Measurements from ENCODE around the gene ZEB1. TPM values are rescaled to one million over a fixed set of nuclear protein-coding genes. Genes with fewer than 3 reads are reported as not detected.
A peak's percentile ranks its signal among the peaks of the same experiment; 100 is the strongest.

ZEB1 gene
- total and polyA plus RNA-seq, 9 of the 15 experiments (the other 6 are each of a cell fraction or from before 2014, with no cell fraction given), result 2.1 to 8.4 (median 4.9) TPM

DNA sequence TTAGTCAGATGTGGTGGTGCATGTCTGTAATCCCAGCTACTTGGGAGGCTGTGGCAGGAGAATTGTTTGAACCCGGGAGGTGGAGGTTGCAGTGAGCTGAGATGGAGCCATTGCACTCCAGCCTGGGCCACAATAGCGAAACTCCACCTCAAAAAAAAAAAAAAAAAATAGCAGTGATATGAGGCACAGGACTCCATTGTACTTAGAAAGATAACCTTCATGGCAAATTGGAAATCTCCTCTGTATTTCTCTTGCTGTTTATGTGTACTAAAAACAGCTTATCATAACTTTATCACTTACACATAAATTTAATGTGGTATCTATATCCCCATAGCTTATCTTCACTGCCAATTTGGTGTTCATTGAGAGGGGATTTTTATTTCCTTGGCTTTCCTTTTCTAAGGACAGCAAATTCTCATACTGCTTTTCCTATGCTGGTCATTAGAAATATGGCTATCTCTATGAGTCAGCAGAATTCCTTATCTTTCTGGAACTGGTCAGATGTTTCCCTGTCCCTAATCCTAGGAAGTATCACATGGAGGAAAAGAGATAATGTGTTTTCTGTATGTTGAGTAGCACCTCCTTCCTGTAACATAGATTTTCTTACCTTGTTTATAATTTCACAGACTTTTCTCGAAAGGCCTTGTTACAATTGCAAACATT lies 40.6 kb upstream of the ZEB1 start (continued):
- TF ChIP-seq ARNT (IDR thresholded peaks at IDR 0.05), result peak in 1 of 2 experiments; percentile 46; a peak in 1 of 4 replicates
- no peak for TF ChIP-seq ZNF75A (CRISPR knock-in tag; IDR thresholded peaks at IDR 0.05)
- TF ChIP-seq ZBTB26 (CRISPR knock-in tag; IDR thresholded peaks at IDR 0.05), result no peak
- TF ChIP-seq TARDBP (IDR thresholded peaks at IDR 0.05), result no peak
- no peak for TF ChIP-seq ZNF57 (CRISPR knock-in tag; IDR thresholded peaks at IDR 0.05)
- no peak for TF ChIP-seq BRF1 (IDR thresholded peaks at IDR 0.05; ENCODE audit: borderline replicate concordance, extremely low read depth, insufficient read length)
- TF ChIP-seq TAL1 (IDR thresholded peaks at IDR 0.05), result peak; percentile 88
- no peak for TF ChIP-seq SIN3A (IDR thresholded peaks at IDR 0.05; ENCODE audit: borderline replicate concordance in 2 of 2, control insufficient read depth in 1 of 2, low read depth in 2 of 2, low read length in 2 of 2)
- no peak for TF ChIP-seq NRF1 (conservative IDR thresholded peaks at IDR 0.05 in 1 of 2, IDR thresholded peaks at IDR 0.05 in 1 of 2)
- no peak for TF ChIP-seq BRCA1 (IDR thresholded peaks at IDR 0.05)
- TF ChIP-seq BRCA1 (CRISPR knock-in tag; IDR thresholded peaks at IDR 0.05), result no peak
- peak; percentile 97 for TF ChIP-seq ZNF316 (IDR thresholded peaks at IDR 0.05)
- no peak for TF ChIP-seq RFX5 (IDR thresholded peaks at IDR 0.05; ENCODE audit: low read depth, low read length)
